ENCODE measurements around the gene WSCD1. TPM values are rescaled to one million over a fixed set of nuclear protein-coding genes. Genes with fewer than 3 reads are reported as not detected.

Gene WSCD1
- total RNA-seq, 1 experiment from 2014 or later: 0.28 TPM

GRCh38 chr17:6109536-6109935 is 39.4 kb downstream of the WSCD1 start:
- Histone ChIP-seq H3K9me3 (ENCODE audit: low read depth, low read length, poor library complexity, severe bottlenecking) (no peaks in the 10 kb centered on the region), H3K27ac (ENCODE audit: low read depth, low read length, poor library complexity, severe bottlenecking) (no peak overlapping the region), H3K4me1 (ENCODE audit: insufficient read depth, low read length, poor library complexity, severe bottlenecking) (no peaks in the 10 kb centered on the region), H3K27me3 (replicated peaks; ENCODE audit: insufficient read depth, low read depth, low read length, poor library complexity) (peaks cover 24% of the 10 kb centered on the region), H3K4me3 (ENCODE audit: low read depth, low read length, poor library complexity, severe bottlenecking) (no peak overlapping the region), H3K36me3 (ENCODE audit: insufficient read depth, low read length, poor library complexity, severe bottlenecking) (no peaks in the 10 kb centered on the region)
- BruUV-seq (replicated peaks): no TSS peak
- no peak for DNase-seq (ENCODE audit: low spot score)
- ChIA-PET CTCF (no interaction called here), POLR2A (ENCODE audit: low non-redundant PET) (no interaction called here)
- intact Hi-C loops (cut with micrococcal nuclease; ENCODE audit: unreplicated experiment): no loop called here
- TF ChIP-seq CTCF (conservative IDR thresholded peaks at IDR 0.05; ENCODE audit: low read depth, low read length): no peak
- TF ChIP-seq EZH2 (IDR thresholded peaks at IDR 0.05; ENCODE audit: borderline replicate concordance, low read depth, low read length, poor library complexity, severe bottlenecking): no peak

- TF ChIP-seq CTCF (conservative IDR thresholded peaks at IDR 0.05; ENCODE audit: low read depth, low read length): no peak
- no peak for TF ChIP-seq EZH2 (IDR thresholded peaks at IDR 0.05; ENCODE audit: borderline replicate concordance, low read depth, low read length, poor library complexity, severe bottlenecking)
- Histone ChIP-seq H3K4me3 (ENCODE audit: low read depth, low read length, poor library complexity, severe bottlenecking) (no peak overlapping the region), H3K27ac (ENCODE audit: low read depth, low read length, poor library complexity, severe bottlenecking) (no peak overlapping the region), H3K27me3 (replicated peaks; ENCODE audit: insufficient read depth, low read depth, low read length, poor library complexity) (peaks cover 23% of the 10 kb centered on the region), H3K4me1 (ENCODE audit: insufficient read depth, low read length, poor library complexity, severe bottlenecking) (no peaks in the 10 kb centered on the region), H3K9me3 (ENCODE audit: low read depth, low read length, poor library complexity, severe bottlenecking) (no peaks in the 10 kb centered on the region), H3K36me3 (ENCODE audit: insufficient read depth, low read length, poor library complexity, severe bottlenecking) (no peaks in the 10 kb centered on the region)
- no peak for DNase-seq (ENCODE audit: low spot score)
- BruUV-seq (replicated peaks): no TSS peak
- intact Hi-C loops (cut with micrococcal nuclease; ENCODE audit: unreplicated experiment): no loop called here
- ChIA-PET POLR2A (ENCODE audit: low non-redundant PET) (no interaction called here), CTCF (no interaction called here)
These were observed 39.9 kb downstream of the WSCD1 start for GRCh38 chr17:6110088-6110487.

- CTCF ChIA-PET: no interaction called here
These were observed 40.4 kb downstream of the WSCD1 start for GRCh38 chr17:6110592-6110991.

More at GRCh38 chr17:6110592-6110991, 40.4 kb downstream of the WSCD1 start:
- no peak for DNase-seq (ENCODE audit: low spot score)
- no peak overlapping the region for H3K4me3 ChIP-seq (ENCODE audit: low read depth, low read length, poor library complexity, severe bottlenecking)
- POLR2A ChIA-PET (ENCODE audit: low non-redundant PET): no interaction called here
- no peaks in the 10 kb centered on the region for H3K4me1 ChIP-seq (ENCODE audit: insufficient read depth, low read length, poor library complexity, severe bottlenecking)
- H3K27ac ChIP-seq (ENCODE audit: low read depth, low read length, poor library complexity, severe bottlenecking): no peak overlapping the region
- TF ChIP-seq EZH2 (IDR thresholded peaks at IDR 0.05; ENCODE audit: borderline replicate concordance, low read depth, low read length, poor library complexity, severe bottlenecking) (no peak), CTCF (conservative IDR thresholded peaks at IDR 0.05; ENCODE audit: low read depth, low read length) (no peak)
- no peaks in the 10 kb centered on the region for H3K36me3 ChIP-seq (ENCODE audit: insufficient read depth, low read length, poor library complexity, severe bottlenecking)
- no TSS peak for BruUV-seq (replicated peaks)
- intact Hi-C loops (cut with micrococcal nuclease; ENCODE audit: unreplicated experiment): no loop called here
- no peaks in the 10 kb centered on the region for H3K9me3 ChIP-seq (ENCODE audit: low read depth, low read length, poor library complexity, severe bottlenecking)
- H3K27me3 ChIP-seq (replicated peaks; ENCODE audit: insufficient read depth, low read depth, low read length, poor library complexity): peaks cover 24% of the 10 kb centered on the region
